HFFc6 (cell line): ENCODE data around the gene CALCOCO1. TPM values are rescaled to one million over a fixed set of nuclear protein-coding genes. Genes with fewer than 3 reads are reported as not detected.
"Not testable (repeated sequence)": the region's sequence is repeated elsewhere in the genome, so short reads cannot be mapped to it uniquely, and the experiment has no call there.

Experiments
- DNase-seq: peaks from one replicate; pipeline ENCODE4 v3.0.0-alpha.2; 2018
- H3K27ac Mint-ChIP-seq: 2 replicates; pipeline ENCODE4 v1.8.0; 2020; ENCODE audit warnings: mild to moderate bottlenecking, mixed read lengths
- H3K27me3 Mint-ChIP-seq: 2 replicates; pipeline ENCODE4 v1.8.0; 2021; ENCODE audit warnings: mild to moderate bottlenecking, moderate library complexity, mixed read lengths; ENCODE audit not compliant: insufficient read depth
- H3K36me3 Mint-ChIP-seq: 2 replicates; pipeline ENCODE4 v1.8.0; 2021; ENCODE audit warnings: low read depth, mixed read lengths
- H3K4me1 Mint-ChIP-seq: 2 replicates; pipeline ENCODE4 v1.8.0; 2020; ENCODE audit warnings: low read depth, mixed read lengths
- H3K4me3 Mint-ChIP-seq: 2 replicates; pipeline ENCODE4 v1.8.0; 2020; ENCODE audit warnings: mild to moderate bottlenecking, moderate library complexity, mixed read lengths
- H3K9me3 Mint-ChIP-seq: 2 replicates; pipeline ENCODE4 v1.8.0; 2020; ENCODE audit warnings: mild to moderate bottlenecking, mixed read lengths
- CTCF ChIP-seq: fragments of 200-600 bp; sonication (generic); IDR thresholded peaks from 2 replicates; pipeline ENCODE4 v1.5.0; 2021; ENCODE audit warnings: antibody characterized with exemption, mild to moderate bottlenecking
- total RNA-seq, 6 experiments: library from RNA; stranded (reverse); fragmentation: NEBNext Ultra II Directional; extraction: Animal tissue kit (Norgen Biotek cat#: 25700); gene quantifications; 2 replicates in 1 of 6; 3 replicates in 5 of 6; pipeline ENCODE4 v1.2.3, GENCODE V29; 2021

Gene CALCOCO1
- total RNA-seq, 6 experiments from 2014 or later, result 77.3 to 99.3 (median 87.2) TPM

DNA sequence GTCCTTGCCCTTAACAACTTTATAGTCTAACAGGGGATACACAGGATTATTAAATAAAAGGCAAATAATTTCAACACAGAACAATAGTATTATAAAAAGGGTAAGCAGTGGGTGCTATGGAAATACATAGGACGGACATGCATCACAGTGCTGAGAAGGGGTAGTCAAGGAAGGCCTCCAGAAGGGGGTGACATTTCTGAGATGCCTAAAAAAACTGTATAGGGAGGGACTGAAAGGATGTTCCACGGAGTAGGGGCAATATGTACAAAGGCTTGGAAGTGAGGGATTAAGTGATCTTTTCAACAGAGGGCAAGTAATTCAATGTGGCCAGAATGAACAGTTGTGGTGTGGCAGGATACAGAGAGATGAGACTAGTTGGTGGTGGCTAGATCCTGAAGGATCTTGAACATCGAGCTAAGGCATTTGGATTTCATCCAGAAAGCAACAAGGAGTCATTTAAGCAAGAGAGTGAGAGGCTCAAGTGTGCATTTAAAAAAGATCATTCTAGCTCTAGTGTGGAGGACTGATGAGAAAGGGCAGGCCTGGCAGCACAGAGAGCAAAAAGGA is 42.5 kb downstream of the CALCOCO1 start:
- Mint-ChIP-seq H3K27ac (no peak overlapping the region), H3K27me3 (peaks cover 16% of the 10 kb centered on the region), H3K4me3 (no peak overlapping the region), H3K36me3 (no peaks in the 10 kb centered on the region), H3K4me1 (peaks cover 10% of the 10 kb centered on the region), H3K9me3 (no peaks in the 10 kb centered on the region)
- no peak for DNase-seq
- no peak for TF ChIP-seq CTCF

GRCh38 chr12:53683983-53684382 is 43.3 kb downstream of the CALCOCO1 start:
- H3K4me3 Mint-ChIP-seq, result no peak overlapping the region
- no peaks in the 10 kb centered on the region for H3K9me3 Mint-ChIP-seq
- no peak for TF ChIP-seq CTCF
- H3K36me3 Mint-ChIP-seq, result no peaks in the 10 kb centered on the region
- H3K4me1 Mint-ChIP-seq, result peaks cover 10% of the 10 kb centered on the region
- no peak for DNase-seq
- H3K27ac Mint-ChIP-seq, result no peak overlapping the region
- H3K27me3 Mint-ChIP-seq, result peaks cover 18% of the 10 kb centered on the region

DNA sequence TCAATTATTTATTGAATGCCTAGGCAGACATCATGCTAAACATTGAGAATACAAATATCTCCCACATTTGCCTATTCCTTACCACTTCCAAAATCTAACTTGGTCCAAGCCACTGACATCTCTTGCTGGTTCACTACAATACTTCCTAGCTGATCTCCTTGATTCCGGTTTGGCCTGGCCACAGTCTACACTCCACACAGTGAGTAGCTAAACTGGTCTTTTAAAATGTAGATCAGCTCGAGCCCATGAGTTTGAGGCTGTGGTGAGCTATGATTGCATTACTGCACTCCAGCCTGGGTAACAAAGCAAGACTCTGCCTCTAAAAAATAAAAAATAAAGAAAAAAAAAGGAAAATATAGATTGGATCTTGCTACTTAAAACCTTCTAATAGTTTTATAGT is 43.8 kb downstream of the CALCOCO1 start:
- Mint-ChIP-seq H3K4me3 (no peak overlapping the region), H3K27ac (no peak overlapping the region), H3K4me1 (peaks cover 6% of the 10 kb centered on the region), H3K36me3 (no peaks in the 10 kb centered on the region), H3K9me3 (no peaks in the 10 kb centered on the region), H3K27me3 (peaks cover 21% of the 10 kb centered on the region)
- no peak for TF ChIP-seq CTCF
- no peak for DNase-seq

DNA sequence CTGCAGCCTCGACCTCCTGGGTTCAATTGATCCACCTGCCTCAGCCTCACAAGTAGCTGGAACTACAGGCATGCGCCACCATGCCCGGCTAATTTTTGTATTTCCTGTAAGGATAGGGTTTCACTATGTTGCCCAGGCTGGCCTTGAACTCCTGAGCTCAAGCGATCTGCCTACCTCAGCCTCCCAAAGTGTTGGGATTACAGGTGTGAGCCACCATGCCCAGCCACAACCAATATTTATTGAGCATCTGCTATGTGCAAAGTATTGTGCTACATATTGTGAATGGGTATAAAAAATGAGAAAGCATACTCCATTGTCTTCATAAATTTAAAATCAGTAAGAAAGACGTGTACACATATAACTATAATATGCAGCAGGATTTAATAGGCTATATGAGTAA is 47.2 kb downstream of the CALCOCO1 start:
- Mint-ChIP-seq H3K4me1 (peaks cover 23% of the 10 kb centered on the region), H3K27me3 (peaks cover 11% of the 10 kb centered on the region)
- not testable (repeated sequence) for H3K9me3 Mint-ChIP-seq, H3K27ac Mint-ChIP-seq, DNase-seq, H3K4me3 Mint-ChIP-seq, H3K36me3 Mint-ChIP-seq

- no peak for TF ChIP-seq CTCF
- Mint-ChIP-seq H3K27me3 (peaks cover 11% of the 10 kb centered on the region), H3K27ac (no peak overlapping the region; the same call in 1 of the 2 replicates), H3K4me3 (0 out of 2 replicates have a peak overlapping the region, but pooled peaks have one; percentile 41), H3K9me3 (no peaks in the 10 kb centered on the region), H3K4me1 (peaks cover 30% of the 10 kb centered on the region), H3K36me3 (peaks cover 13% of the 10 kb centered on the region)
- DNase-seq, result no peak
Measured at GRCh38 chr12:53677800-53678148, 49.5 kb downstream of the CALCOCO1 start.

DNA sequence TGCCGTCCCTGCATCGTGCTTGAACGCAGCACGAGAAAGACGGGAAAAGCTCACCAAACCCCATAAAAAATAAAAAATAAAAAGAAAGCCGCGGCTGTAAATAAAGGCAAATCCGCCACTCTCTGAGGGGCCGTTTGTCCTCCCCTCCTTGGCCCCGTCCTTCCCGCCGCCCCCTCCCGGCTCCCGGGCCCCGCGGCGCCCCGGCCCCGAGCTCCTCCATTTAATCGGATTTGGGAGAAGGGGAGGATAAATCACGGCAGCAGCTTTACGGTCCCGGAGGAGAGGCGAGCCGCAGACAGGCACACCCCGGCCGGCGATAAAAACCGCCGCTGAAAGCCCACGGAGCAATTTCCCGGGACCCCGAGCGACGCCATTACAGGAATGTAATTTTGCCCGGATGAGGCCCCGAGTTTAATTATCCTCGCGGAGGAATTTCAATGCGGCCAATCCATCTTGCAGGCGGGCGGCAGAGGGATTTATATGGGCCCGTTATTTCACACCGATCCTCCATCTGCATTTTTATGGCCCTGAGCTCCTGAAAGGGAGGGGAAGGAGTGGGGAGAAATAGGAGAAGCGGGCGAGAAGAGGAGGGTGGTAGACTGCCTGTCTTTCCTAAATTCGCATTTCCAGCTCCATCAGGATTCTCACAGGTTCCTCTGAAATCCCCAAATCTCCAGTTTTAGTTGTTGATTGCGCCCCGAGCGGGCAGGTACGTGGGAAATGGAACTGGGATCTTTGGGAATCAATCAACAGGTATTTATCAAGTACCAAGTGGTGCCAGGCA is 50.0 kb downstream of the CALCOCO1 start:
- DNase-seq, result no peak
- Mint-ChIP-seq H3K27me3 (peaks cover 11% of the 10 kb centered on the region), H3K9me3 (no peaks in the 10 kb centered on the region), H3K36me3 (peaks cover 13% of the 10 kb centered on the region), H3K4me1 (peaks cover 30% of the 10 kb centered on the region), H3K4me3 (peak overlapping the region; percentile 97), H3K27ac (peak overlapping the region; percentile 95; the same call in 1 of the 2 replicates)
- no peak for TF ChIP-seq CTCF
